Kidney epithelial cell (primary cell): ENCODE results near the gene RIOK2. TPM values are rescaled to one million over a fixed set of nuclear protein-coding genes. Genes with fewer than 3 reads are reported as not detected.
A peak's percentile ranks its signal among the peaks of the same experiment; 100 is the strongest.
"Not testable (repeated sequence)": the region's sequence is repeated elsewhere in the genome, so short reads cannot be mapped to it uniquely, and the experiment has no call there.

Experiments used
- DNase-seq: peaks from one replicate; pipeline ENCODE4 v3.0.0-alpha.2; 2010; ENCODE audit warnings: low read depth
- H3K27me3 ChIP-seq: 2 replicates; pipeline ENCODE4 v1.6.0; 2011; ENCODE audit warnings: low read length; ENCODE audit not compliant: control insufficient read depth, insufficient read depth
- H3K36me3 ChIP-seq: 2 replicates; pipeline ENCODE4 v1.5.1; 2011; ENCODE audit warnings: low read length; ENCODE audit not compliant: control insufficient read depth, insufficient read depth
- H3K4me3 ChIP-seq: 2 replicates; pipeline ENCODE4 v1.5.1; 2011; ENCODE audit warnings: low read depth, mild to moderate bottlenecking, control low read depth, low read length
- total RNA-seq: library from RNA; depleted of rRNA; stranded (reverse); fragments of >200 nt; gene quantifications from 2 replicates; pipeline ENCODE4 v1.2.3, GENCODE V29; 2015
- TF ChIP-seq, protein P1 (sequence below): IDR thresholded peaks from 2 replicates; pipeline ENCODE4 v1.5.1; 2011; ENCODE audit warnings: mild to moderate bottlenecking, moderate library complexity, low read length, control low read depth, inconsistent platforms; ENCODE audit not compliant: insufficient read depth, poor library complexity, severe bottlenecking

The RIOK2 gene
- total RNA-seq, 1 donor from 2014 or later: 25.6 TPM

DNA sequence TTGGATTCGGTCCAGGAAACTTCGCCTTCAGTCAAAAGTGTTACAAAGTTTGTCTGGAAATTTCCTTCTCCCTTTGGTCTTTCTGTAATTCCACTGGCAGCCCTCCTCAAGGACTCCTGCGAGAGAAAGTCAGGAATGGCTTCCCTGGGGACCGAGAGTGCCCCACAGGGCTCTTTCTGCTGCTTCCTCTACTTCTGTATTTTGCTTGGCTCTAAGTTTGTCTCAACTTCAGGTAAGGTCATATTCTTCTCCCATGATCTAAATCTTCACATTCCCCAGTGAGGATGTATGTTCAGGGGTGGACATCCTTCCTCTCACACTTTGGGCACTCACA, 10.3 kb upstream of the RIOK2 start:
- Histone ChIP-seq H3K27me3 (no peaks in the 10 kb centered on the region), H3K4me3 (no peak overlapping the region), H3K36me3 (no peaks in the 10 kb centered on the region)
- TF ChIP-seq, protein P1, sequence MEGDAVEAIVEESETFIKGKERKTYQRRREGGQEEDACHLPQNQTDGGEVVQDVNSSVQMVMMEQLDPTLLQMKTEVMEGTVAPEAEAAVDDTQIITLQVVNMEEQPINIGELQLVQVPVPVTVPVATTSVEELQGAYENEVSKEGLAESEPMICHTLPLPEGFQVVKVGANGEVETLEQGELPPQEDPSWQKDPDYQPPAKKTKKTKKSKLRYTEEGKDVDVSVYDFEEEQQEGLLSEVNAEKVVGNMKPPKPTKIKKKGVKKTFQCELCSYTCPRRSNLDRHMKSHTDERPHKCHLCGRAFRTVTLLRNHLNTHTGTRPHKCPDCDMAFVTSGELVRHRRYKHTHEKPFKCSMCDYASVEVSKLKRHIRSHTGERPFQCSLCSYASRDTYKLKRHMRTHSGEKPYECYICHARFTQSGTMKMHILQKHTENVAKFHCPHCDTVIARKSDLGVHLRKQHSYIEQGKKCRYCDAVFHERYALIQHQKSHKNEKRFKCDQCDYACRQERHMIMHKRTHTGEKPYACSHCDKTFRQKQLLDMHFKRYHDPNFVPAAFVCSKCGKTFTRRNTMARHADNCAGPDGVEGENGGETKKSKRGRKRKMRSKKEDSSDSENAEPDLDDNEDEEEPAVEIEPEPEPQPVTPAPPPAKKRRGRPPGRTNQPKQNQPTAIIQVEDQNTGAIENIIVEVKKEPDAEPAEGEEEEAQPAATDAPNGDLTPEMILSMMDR: no peak
- no peak for DNase-seq

DNA sequence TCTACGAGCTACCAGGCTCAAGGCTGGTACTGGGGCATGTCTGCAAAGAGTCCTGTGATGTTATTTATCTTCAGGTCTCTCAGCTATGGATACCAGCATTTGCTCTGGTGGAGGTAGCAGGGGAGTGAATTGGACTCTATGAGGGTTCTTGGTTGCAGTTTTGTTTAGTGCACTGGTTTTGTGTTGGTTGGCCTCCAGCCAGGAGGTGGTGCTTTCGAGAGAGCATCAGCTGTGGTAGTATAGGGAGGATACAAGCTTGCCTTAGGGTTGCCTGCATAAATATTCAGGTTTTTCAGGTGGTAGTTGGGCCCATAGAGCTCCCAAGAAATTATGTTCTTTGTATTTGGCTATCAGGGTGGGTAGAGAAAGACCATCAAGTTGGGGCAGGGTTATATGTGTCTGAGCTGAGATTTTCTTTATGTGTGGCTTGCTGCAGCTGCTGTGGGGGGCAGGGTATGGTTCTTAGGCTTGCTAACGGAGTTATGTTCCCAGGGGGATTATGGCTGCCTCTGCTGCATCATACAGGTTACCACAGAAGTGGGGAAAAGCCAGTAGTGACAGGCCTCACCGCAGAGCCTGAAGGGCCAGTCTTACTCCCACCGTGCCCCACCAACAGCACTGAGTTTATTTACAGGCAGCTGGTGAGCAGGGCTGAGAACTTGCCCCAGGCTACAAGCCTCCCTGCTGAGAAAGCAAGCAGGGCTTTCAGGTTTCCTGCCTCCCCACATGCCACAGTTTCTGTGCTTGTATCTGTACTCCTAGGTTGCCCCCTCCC, 9.7 kb upstream of the RIOK2 start:
- no peak for DNase-seq
- H3K36me3 ChIP-seq: no peaks in the 10 kb centered on the region
- no peaks in the 10 kb centered on the region for H3K27me3 ChIP-seq
- TF ChIP-seq, protein P1: no peak
- no peak overlapping the region for H3K4me3 ChIP-seq

DNA sequence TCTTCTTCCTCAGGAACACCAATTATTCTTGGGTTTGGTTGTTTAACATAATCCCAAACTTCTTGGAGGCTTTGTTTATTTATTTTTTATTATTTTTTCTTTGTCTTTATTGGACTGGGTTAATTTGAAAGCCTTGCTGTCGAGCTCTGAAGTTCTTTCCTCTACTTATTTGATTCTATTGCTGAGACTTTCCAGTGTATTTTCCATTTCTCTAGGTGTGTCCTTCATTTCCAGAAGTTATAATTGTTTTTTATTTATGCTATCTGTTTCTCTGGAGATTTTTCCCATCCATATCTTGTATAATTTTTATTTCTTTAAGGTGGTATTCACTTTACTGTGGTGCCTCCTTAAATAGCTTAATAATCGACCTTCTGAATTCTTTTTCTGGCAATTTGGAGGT, 8.8 kb upstream of the RIOK2 start:
- Histone ChIP-seq H3K27me3 (no peaks in the 10 kb centered on the region), H3K36me3 (no peaks in the 10 kb centered on the region), H3K4me3 (no peak overlapping the region)
- TF ChIP-seq, protein P1: no peak
- DNase-seq: no peak

DNA sequence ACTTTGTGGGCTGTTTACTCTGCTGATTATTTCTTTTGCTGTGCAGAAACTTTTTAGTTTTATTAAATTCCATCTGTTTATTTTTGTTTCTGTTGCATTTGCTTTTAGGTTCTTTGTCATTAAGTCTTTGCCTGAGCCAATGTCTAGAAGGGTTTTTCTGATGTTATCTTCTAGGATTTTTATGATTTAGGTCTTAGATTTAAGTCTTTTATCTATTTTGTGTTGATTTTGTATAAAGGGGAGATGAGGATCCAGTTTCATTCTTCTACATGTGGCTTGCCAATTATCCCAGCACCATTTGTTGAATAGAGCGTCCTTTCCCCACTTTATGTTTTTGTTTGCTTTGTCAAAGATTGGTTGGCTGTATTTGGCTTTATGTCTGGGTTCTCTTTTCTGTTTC, 6.5 kb upstream of the RIOK2 start:
- not testable (repeated sequence) for H3K27me3 ChIP-seq, H3K36me3 ChIP-seq, DNase-seq, H3K4me3 ChIP-seq

DNA sequence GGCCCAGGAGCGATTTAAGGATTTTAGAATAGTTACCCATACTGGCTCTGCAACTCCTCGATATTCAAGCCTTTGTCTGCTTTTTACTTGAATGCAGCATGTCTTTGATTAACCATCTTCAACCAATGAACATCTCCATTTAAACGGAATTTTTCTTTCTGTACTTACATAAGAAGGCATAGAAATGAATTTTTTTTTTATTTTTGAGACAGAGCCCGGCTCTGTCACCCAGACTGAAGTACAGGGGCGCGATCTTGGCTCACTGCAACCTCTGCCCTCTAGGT, 825 bp upstream of the RIOK2 start:
- no peaks in the 10 kb centered on the region for H3K36me3 ChIP-seq
- DNase-seq: no peak
- TF ChIP-seq, protein P1: no peak
- peak overlapping the region; percentile 71 for H3K4me3 ChIP-seq
- no peaks in the 10 kb centered on the region for H3K27me3 ChIP-seq

DNA sequence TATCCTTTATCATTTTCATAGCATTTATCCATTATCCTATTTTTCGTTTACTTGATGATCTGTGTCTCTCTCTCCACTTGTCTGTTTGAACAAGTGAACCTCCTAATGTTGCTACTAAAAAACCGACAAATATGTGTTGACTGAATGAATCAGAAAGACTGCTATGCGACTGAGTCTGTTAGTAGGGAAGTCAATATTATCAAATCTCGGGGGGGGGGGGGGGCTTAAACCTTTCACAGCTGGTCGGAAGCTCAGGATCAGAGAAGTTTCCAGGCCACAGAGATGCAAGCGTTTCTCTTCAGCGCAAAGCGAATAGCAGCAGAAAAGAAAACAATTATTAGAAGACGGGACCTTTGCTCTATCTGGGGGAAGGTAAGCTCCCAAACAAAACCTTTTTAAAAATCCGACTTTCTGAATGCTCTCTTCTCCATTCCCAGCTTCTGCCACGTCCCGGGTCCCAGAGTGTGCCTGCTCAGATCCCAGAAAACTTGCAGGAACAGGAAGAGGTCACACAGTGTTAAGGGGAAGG, 412 bp downstream of the RIOK2 start:
- TF ChIP-seq, protein P1: no peak
- no peak for DNase-seq
- Histone ChIP-seq H3K36me3 (no peaks in the 10 kb centered on the region), H3K4me3 (peak overlapping the region; percentile 71), H3K27me3 (no peaks in the 10 kb centered on the region)
